Activated naive CD8-positive, alpha-beta T cell treated with anti-CD3 and anti-CD28 coated beads, Interleukin-2, amount 50 U/mL, for 24 hours (primary cell): ENCODE results near the gene ZDHHC16.

ENCODE experiments used
- ATAC-seq: fragments of 150-1000 bp; cut with Tn5 transposase; one replicate; pipeline ENCODE4 v1.10.0; 2021
- DNase-seq: peaks from one replicate; pipeline ENCODE4 v3.0.0; 2021
- H3K27ac Mint-ChIP-seq: one replicate; pipeline ENCODE4 v1.8.0; 2021; ENCODE audit warnings: mild to moderate bottlenecking, mixed read lengths
- H3K27me3 Mint-ChIP-seq: one replicate; pipeline ENCODE4 v1.8.0; 2021; ENCODE audit warnings: mixed read lengths
- H3K36me3 Mint-ChIP-seq: one replicate; pipeline ENCODE4 v1.8.0; 2021; ENCODE audit warnings: low read depth, mixed read lengths
- H3K4me1 Mint-ChIP-seq: one replicate; pipeline ENCODE4 v1.8.0; 2021; ENCODE audit warnings: mixed read lengths
- H3K4me3 Mint-ChIP-seq: one replicate; pipeline ENCODE4 v1.8.0; 2021; ENCODE audit warnings: mild to moderate bottlenecking, moderate library complexity, mixed read lengths
- H3K9me3 Mint-ChIP-seq: one replicate; pipeline ENCODE4 v1.8.0; 2021; ENCODE audit warnings: mixed read lengths

Gene ZDHHC16

DNA sequence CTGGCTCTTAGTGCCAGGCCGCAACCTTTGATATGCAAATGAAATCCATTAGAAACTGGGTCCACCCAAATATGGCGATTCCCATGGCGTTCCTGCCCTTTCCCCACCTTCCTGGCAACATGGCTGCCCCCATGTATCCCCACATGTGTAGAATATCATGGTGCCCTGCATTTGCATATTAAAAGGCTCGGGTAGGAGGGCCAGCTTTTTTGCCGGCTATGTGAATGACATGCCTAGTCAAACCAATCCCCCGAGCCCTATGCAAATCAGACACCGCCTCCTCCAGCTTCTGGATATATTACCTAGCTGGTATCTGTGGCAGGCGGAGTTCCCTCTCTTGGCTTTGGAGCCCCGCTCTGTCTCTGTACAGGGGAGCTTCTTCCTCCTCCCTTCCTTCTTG lies 34.0 kb downstream of the ZDHHC16 start:
- peaks cover 44% of the 10 kb centered on the region for H3K36me3 Mint-ChIP-seq
- no peak for ATAC-seq

GRCh38 chr10:97481071-97481470 lies 35.1 kb downstream of the ZDHHC16 start:
- DNase-seq = no peak
- H3K9me3 Mint-ChIP-seq = no peaks in the 10 kb centered on the region
- H3K27ac Mint-ChIP-seq = no peak overlapping the region
- peaks cover 41% of the 10 kb centered on the region for H3K36me3 Mint-ChIP-seq
- H3K4me1 Mint-ChIP-seq = no peaks in the 10 kb centered on the region
- ATAC-seq = no peak
- no peaks in the 10 kb centered on the region for H3K27me3 Mint-ChIP-seq
- H3K4me3 Mint-ChIP-seq = no peak overlapping the region

More for the DNA sequence above, 34.0 kb downstream of the ZDHHC16 start:
- Mint-ChIP-seq H3K4me3 (no peak overlapping the region), H3K4me1 (no peaks in the 10 kb centered on the region), H3K9me3 (no peaks in the 10 kb centered on the region), H3K27me3 (no peaks in the 10 kb centered on the region), H3K27ac (no peak overlapping the region)
- no peak for DNase-seq

DNA sequence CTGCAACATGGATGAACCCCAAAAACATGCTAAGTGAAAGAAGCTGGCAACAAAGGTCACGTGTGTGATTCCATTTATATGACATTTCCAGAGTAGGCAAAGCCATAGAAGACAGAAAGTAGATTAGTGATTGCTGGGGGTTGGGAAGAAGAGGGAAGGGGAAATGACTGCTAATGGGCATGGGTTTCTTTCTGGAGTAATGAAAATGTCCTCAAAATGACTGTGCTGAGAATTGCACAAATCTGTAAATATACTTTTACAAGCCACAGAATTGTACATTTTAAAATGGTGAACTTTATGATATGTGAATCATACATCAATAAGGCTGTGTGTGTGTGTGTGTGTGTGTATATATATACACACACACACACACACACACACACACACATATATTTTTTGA lies 36.4 kb downstream of the ZDHHC16 start:
- DNase-seq (no peak), ATAC-seq (no peak)
- no peak overlapping the region for H3K4me3 Mint-ChIP-seq
- no peaks in the 10 kb centered on the region for H3K9me3 Mint-ChIP-seq
- no peaks in the 10 kb centered on the region for H3K27me3 Mint-ChIP-seq
- peaks cover 34% of the 10 kb centered on the region for H3K36me3 Mint-ChIP-seq
- no peak overlapping the region for H3K27ac Mint-ChIP-seq
- H3K4me1 Mint-ChIP-seq = peaks cover under 1% of the 10 kb centered on the region

DNA sequence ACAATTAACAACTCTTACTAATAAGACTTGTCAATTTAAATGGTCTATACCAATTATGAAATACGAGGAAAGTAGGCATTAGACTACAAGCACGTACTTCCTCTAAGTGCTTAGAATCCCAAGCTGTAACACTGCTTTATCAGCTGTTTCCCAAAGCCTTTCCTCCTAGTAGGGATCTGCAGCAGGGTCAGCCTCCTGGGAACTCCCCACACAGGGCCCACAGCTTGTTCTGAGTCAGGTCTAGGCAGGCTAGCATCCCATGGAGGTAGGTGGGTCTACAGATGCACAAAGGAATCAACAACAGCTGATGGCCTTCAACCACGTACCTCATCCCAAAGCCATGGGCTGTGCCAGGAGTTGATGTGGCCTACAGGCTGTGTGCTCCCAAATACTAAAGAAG lies 37.5 kb downstream of the ZDHHC16 start:
- H3K27ac Mint-ChIP-seq = no peak overlapping the region
- no peaks in the 10 kb centered on the region for H3K9me3 Mint-ChIP-seq
- DNase-seq (no peak), ATAC-seq (no peak)
- no peak overlapping the region for H3K4me3 Mint-ChIP-seq
- H3K27me3 Mint-ChIP-seq = no peaks in the 10 kb centered on the region
- H3K4me1 Mint-ChIP-seq = peaks cover 2% of the 10 kb centered on the region
- peaks cover 30% of the 10 kb centered on the region for H3K36me3 Mint-ChIP-seq

GRCh38 chr10:97483921-97484320 lies 37.9 kb downstream of the ZDHHC16 start:
- Mint-ChIP-seq H3K4me1 (peaks cover 2% of the 10 kb centered on the region), H3K27ac (no peak overlapping the region), H3K9me3 (no peaks in the 10 kb centered on the region), H3K36me3 (peaks cover 30% of the 10 kb centered on the region), H3K4me3 (no peak overlapping the region), H3K27me3 (no peaks in the 10 kb centered on the region)
- DNase-seq (no peak), ATAC-seq (no peak)

DNA sequence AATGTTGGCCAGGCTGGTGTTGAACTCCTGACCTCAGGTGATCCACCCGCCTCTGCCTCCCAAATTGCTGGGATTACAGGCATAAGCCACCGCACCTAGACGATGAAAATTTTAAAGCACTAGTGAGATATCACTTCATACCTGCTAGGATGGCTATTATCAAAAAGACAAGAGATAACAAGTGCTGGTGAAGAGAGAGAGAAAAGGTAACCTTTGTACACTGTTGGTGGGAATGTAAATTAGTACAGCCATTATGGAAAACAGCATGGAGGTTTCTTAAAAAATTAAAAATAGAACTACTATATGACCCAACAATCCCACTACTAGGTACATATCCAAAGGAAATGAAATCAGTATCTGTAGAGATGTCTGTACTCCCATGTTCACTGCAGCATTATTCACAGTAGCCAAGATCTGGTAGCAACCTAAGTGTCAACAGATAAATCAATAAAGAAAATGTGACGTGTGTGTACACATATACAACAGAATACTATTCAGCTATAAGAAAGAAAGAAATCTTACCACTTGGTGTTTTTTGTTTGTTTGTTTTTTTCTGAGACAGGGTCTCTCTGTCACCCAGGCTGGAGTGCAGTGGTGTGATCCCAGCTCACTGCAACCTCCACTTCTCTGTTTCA lies 39.8 kb downstream of the ZDHHC16 start:
- no peak overlapping the region for H3K4me3 Mint-ChIP-seq
- DNase-seq (no peak), ATAC-seq (no peak)
- peaks cover 13% of the 10 kb centered on the region for H3K4me1 Mint-ChIP-seq
- no peaks in the 10 kb centered on the region for H3K27me3 Mint-ChIP-seq
- H3K36me3 Mint-ChIP-seq = peaks cover 24% of the 10 kb centered on the region
- no peaks in the 10 kb centered on the region for H3K9me3 Mint-ChIP-seq
- H3K27ac Mint-ChIP-seq = no peak overlapping the region

GRCh38 chr10:97490592-97490991 lies 44.6 kb downstream of the ZDHHC16 start:
- no peaks in the 10 kb centered on the region for H3K9me3 Mint-ChIP-seq
- no peaks in the 10 kb centered on the region for H3K27me3 Mint-ChIP-seq
- H3K4me3 Mint-ChIP-seq = peak overlapping the region; percentile 35
- H3K4me1 Mint-ChIP-seq = peaks cover 46% of the 10 kb centered on the region
- H3K27ac Mint-ChIP-seq = peak overlapping the region; percentile 70
- ATAC-seq = peak; percentile 81
- peaks cover 31% of the 10 kb centered on the region for H3K36me3 Mint-ChIP-seq
- DNase-seq = no peak

DNA sequence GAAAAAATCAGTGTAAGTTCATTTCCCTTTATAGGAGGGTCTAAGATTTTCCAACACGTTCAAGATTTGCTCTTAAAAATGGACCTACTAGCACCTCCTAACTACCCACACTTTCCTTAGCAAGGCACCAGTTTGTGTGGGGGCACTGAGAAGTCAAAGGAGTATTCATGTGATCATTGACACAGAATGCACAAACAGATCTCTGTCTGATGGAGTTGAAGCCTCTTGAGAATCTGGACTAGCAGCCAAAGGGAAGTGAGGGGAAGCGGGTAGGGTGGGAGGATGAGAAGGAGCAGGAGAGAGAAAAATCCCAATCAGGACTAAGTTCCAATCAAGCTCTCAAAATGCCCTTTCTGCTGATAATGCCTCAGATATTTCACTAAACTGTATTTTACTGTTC lies 48.2 kb downstream of the ZDHHC16 start:
- peaks cover 20% of the 10 kb centered on the region for H3K36me3 Mint-ChIP-seq
- H3K4me1 Mint-ChIP-seq = peaks cover 65% of the 10 kb centered on the region
- no peaks in the 10 kb centered on the region for H3K9me3 Mint-ChIP-seq
- no peak overlapping the region for H3K27ac Mint-ChIP-seq
- DNase-seq = no peak
- no peaks in the 10 kb centered on the region for H3K27me3 Mint-ChIP-seq
- ATAC-seq = no peak
- no peak overlapping the region for H3K4me3 Mint-ChIP-seq

- Mint-ChIP-seq H3K9me3 (no peaks in the 10 kb centered on the region), H3K27ac (peak overlapping the region; percentile 11), H3K27me3 (peaks cover 5% of the 10 kb centered on the region), H3K36me3 (peaks cover 20% of the 10 kb centered on the region), H3K4me3 (peak overlapping the region; percentile 27), H3K4me1 (peaks cover 62% of the 10 kb centered on the region)
- DNase-seq (no peak), ATAC-seq (no peak)
These were observed 49.0 kb downstream of the ZDHHC16 start for GRCh38 chr10:97494863-97495506.

- Mint-ChIP-seq H3K27ac (peak overlapping the region; percentile 97), H3K9me3 (no peaks in the 10 kb centered on the region), H3K4me1 (peaks cover 48% of the 10 kb centered on the region), H3K4me3 (peak overlapping the region; percentile 91), H3K27me3 (peaks cover 25% of the 10 kb centered on the region), H3K36me3 (peaks cover 17% of the 10 kb centered on the region)
- DNase-seq (peak; percentile 85), ATAC-seq (peak; percentile 48)
These were observed 51.6 kb downstream of the ZDHHC16 start for GRCh38 chr10:97497572-97498075.

DNA sequence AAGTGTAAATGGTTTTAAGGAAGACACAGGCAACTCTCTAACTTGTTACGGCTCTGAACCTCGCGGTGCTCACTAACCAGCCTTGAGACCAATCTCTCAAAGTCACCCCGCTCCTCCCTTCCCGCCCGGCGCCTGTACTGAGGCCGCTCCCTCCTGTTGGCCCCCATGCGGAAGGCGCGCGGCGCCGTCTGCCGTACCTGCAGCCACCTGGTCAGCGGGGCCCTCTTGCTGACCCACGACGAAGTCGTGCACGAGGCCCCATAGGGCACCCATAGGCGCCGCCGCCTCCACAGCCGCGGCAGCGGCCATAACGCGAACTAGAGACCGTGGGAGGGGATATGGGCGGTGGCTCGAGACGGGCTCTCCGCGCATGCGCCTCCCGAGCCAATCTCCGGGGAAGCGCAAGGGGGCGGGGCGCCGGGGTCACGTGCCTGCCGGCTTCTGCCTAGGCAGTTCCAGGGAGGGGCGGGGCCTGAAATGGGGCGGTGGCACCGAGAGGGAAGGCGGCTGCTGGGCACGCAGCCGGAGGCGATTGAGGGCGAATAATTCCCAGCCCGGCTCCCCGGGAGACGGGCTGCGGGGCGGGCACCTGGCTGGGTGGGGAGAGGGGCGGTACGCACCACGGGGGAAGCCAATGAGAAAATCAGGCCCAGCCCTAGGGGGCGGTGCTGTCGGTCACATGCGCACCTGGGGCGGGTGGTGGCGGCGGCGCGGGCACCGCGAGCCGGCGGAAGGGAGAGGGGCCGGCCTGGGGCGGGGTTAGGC lies 52.3 kb downstream of the ZDHHC16 start, which contains the start of gene MMS19:
MMS19 (minus strand) TSS at position 347 of the 765 bp plus-strand sequence; CDS start at position 309, 38 bp downstream.
- peak within 1 kb of the TSS; percentile 97 for H3K27ac Mint-ChIP-seq
- peak; percentile 94 for ATAC-seq
- H3K4me1 Mint-ChIP-seq = peaks cover 44% of the 10 kb centered on the region
- H3K27me3 Mint-ChIP-seq = peaks cover 29% of the 10 kb centered on the region
- peaks cover 12% of the 10 kb centered on the region for H3K36me3 Mint-ChIP-seq
- no peaks in the 10 kb centered on the region for H3K9me3 Mint-ChIP-seq
- peak within 1 kb of the TSS; percentile 91 for H3K4me3 Mint-ChIP-seq
- DNase-seq = peak; percentile 100

DNA sequence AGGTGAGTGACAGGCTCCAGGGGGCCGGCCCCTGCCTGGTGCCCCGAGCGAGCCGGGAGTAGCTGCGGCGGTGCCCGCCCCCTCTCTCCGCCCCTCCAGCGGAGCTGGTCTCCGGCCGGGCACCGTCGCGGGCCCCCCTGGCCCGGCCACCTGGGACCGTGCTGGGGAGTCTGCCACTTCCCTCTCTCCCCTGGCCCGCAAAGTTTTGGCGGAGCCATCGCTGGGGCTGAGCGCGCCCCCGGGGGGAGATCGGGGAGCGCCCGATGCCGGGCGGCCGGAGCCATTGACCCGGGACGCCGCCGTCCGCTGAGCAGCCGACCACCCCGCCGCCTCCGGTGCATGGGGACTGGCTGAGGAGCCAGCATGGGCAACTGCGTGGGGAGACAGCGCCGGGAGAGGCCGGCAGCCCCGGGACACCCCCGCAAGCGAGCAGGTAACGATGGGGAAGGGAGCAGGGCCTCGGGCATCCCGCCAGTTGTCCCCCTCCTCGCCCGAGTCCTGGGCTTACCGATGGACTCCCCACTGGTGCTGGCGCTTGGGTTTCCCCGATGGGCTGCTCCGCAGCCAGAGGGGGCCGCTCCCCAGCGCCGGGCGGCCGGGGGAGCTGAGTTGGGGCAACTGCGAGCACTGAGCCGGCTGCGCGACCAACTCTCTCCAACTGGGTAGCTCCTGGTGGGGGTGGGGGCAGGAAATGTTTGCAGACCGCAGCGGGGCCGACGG lies 53.0 kb downstream of the ZDHHC16 start, which contains the start of gene UBTD1:
UBTD1 (plus strand) TSS at position 84 of the 720 bp plus-strand sequence; CDS start at position 364, 280 bp downstream.
- peak; percentile 24 for DNase-seq
- H3K4me3 Mint-ChIP-seq = peak within 1 kb of the TSS; percentile 91
- ATAC-seq = peak; percentile 0
- peaks cover 29% of the 10 kb centered on the region for H3K27me3 Mint-ChIP-seq
- no peaks in the 10 kb centered on the region for H3K9me3 Mint-ChIP-seq
- H3K36me3 Mint-ChIP-seq = peaks cover 8% of the 10 kb centered on the region
- peak within 1 kb of the TSS; percentile 97 for H3K27ac Mint-ChIP-seq
- peaks cover 41% of the 10 kb centered on the region for H3K4me1 Mint-ChIP-seq

GRCh38 chr10:97499561-97500296 lies 53.8 kb downstream of the ZDHHC16 start:
- Mint-ChIP-seq H3K9me3 (no peaks in the 10 kb centered on the region), H3K36me3 (peaks cover 2% of the 10 kb centered on the region)
- no peak for DNase-seq

GRCh38 chr10:97500297-97500575 lies 54.3 kb downstream of the ZDHHC16 start:
- peaks cover 2% of the 10 kb centered on the region for H3K36me3 Mint-ChIP-seq
- H3K4me3 Mint-ChIP-seq = peak overlapping the region; percentile 66
- H3K9me3 Mint-ChIP-seq = no peaks in the 10 kb centered on the region
- H3K4me1 Mint-ChIP-seq = peaks cover 29% of the 10 kb centered on the region
- H3K27me3 Mint-ChIP-seq = peaks cover 29% of the 10 kb centered on the region
- no peak for DNase-seq
- no peak overlapping the region for H3K27ac Mint-ChIP-seq
- ATAC-seq = no peak

More at GRCh38 chr10:97499561-97500296, 53.8 kb downstream of the ZDHHC16 start:
- Mint-ChIP-seq H3K4me3 (peak overlapping the region; percentile 66), H3K27ac (no peak overlapping the region), H3K4me1 (peaks cover 34% of the 10 kb centered on the region), H3K27me3 (peaks cover 29% of the 10 kb centered on the region)
- no peak for ATAC-seq
